ENCODE results near the gene TSN.

GRCh38 chr2:121746071-121746578, 9.3 kb upstream of the TSN start:
- TF ChIP-seq ATF7 (IDR thresholded peaks at IDR 0.05; ENCODE audit: low read depth) (no peak), CTCF (IDR thresholded peaks at IDR 0.05 in 2 of 3, conservative IDR thresholded peaks at IDR 0.05 in 1 of 3; ENCODE audit: control insufficient read depth in 2 of 3, extremely low read depth in 1 of 3, insufficient read depth in 1 of 3, low read depth in 3 of 3, low read length in 3 of 3) (no peak), USF1 (IDR thresholded peaks at IDR 0.05; ENCODE audit: borderline replicate concordance, extremely low read length, insufficient read depth, low read depth, low read length) (no peak), HDAC2 (IDR thresholded peaks at IDR 0.05) (no peak), POLR2A (IDR thresholded peaks at IDR 0.05; ENCODE audit: low read depth, low read length) (no peak), EP300 (IDR thresholded peaks at IDR 0.05; ENCODE audit: borderline replicate concordance in 1 of 2, control insufficient read depth in 1 of 2, low read depth in 2 of 2, low read length in 2 of 2) (no peak), REST (IDR thresholded peaks at IDR 0.05; ENCODE audit: low read depth, low read length) (no peak), ZNF274 (IDR thresholded peaks at IDR 0.05; ENCODE audit: insufficient read depth, insufficient read length) (no peak), MYC (IDR thresholded peaks at IDR 0.05; ENCODE audit: insufficient read depth, insufficient read length, insufficient replicate concordance, low read length, severe bottlenecking) (no peak), SP1 (IDR thresholded peaks at IDR 0.05; ENCODE audit: low read depth, low read length) (no peak), USF2 (IDR thresholded peaks at IDR 0.05; ENCODE audit: borderline replicate concordance, low read depth, low read length) (no peak)
- TF ChIP-seq, protein P1, sequence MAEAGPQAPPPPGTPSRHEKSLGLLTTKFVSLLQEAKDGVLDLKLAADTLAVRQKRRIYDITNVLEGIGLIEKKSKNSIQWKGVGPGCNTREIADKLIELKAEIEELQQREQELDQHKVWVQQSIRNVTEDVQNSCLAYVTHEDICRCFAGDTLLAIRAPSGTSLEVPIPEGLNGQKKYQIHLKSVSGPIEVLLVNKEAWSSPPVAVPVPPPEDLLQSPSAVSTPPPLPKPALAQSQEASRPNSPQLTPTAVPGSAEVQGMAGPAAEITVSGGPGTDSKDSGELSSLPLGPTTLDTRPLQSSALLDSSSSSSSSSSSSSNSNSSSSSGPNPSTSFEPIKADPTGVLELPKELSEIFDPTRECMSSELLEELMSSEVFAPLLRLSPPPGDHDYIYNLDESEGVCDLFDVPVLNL (IDR thresholded peaks at IDR 0.05; ENCODE audit: low read depth, low read length), result no peak
